Ecto neural progenitor cell (in vitro differentiated cells): ENCODE measurements around the gene CACNG1.

Source experiments
- DNase-seq: peaks from one replicate; pipeline ENCODE4 v3.0.0-alpha.2; 2018; ENCODE audit warnings: low spot score

The CACNG1 gene

DNA sequence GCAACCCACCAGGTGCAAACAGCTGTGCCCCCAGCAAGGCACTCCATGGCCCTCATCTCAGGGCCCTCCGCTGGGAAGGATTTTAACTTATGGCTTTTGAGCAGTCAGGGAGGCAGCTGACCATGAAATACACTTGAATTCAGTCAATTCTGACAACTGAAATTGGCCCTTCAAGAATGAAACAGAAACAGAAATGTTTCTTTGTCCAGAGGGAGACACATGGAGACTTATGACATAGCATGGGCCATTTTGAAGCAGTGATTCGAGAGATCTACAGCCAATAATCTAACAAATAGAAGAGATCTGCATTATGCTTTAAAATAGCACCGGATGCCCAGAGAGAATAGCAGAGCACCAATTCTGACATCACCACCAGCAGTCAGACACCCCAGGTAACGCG is 7.5 kb downstream of the CACNG1 start:
- DNase-seq, result no peak

DNA sequence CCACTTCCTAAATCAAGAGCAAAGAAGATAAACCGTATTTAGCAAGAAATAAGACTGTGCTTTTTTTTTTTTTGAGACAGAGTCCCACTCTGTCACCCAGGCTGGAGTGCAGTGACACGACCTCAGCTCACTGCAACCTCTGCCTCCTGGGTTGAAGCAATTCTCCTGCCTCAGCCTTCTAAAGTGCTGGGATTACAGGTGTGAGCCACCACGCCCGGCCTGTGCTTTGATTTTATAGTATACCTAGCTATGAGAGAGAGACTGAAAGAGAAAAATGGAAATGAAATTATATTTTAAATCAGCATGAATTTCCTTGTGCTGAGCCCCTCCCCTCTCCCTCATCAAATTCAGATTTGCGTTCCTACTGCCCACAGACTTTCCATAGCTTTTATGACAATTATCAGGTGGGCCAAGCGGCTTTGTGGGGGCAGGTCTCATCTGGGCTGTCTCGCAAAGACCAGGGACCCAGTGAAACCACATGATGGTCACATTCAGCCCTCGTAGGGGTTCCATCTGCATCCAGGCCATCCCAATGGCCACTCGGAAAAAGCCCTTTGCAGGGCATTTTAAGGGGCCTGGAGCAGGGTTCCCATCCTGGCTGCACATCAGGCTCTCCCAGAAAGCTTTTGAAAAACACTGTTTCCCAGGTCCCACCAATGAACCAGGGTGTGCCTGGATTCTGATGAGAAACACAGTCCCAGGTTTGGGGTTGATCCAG is 8.5 kb downstream of the CACNG1 start:
- peak; percentile 36 for DNase-seq

DNA sequence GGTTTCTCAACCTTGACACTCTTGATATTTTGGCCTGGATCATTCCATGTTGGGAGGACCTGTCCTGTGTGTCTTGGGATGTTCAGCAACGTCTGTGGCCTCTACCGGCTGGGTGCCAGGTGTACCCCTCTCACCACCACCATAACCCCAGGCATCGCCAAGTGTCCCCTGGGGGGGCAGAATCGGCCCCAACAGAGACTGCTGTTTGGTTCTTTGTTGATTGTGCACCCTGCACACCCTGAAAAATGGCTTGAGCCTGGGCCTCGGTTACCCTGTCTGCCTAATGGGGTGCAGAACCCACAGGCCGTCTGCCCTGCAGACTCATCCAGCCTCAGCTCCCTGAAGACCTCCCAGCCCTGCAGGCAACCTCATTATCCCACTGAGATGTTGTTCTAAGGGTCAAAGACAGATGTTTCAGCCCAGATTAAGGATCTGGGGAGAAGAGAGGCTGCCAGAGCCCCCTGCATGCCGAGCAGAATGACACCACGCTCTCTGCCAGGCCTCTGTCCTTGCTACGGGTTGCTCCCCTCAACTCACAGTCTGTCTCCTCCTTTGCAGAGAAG is 9.2 kb downstream of the CACNG1 start:
- peak; percentile 44 for DNase-seq

DNA sequence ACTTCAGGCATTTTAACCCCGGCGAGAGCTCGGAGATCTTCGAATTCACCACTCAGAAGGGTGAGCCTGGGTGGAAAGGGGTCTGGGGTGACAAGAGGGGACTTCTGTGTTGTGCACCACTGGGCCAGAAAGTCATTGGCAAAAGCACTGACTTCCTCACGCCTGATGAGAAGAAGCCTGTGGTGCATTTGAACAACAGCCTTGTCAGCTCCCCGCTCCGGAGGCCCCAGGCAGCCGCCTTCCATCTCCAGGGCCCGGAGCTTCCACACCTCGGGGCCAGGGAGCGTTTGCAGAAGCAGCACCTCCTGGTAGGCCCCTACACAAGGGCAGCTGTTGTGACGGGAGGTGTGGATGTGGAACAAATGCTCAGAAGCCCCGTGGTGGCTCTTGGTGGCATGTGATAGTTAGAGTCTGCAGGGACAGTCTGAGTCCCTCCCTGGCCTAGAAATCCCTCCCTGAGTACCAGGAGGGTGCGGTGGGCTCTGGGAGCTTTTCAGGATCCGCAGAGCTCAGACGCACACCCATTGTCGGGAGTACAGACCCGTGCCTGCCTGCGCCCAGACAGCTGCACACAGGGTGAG is 9.7 kb downstream of the CACNG1 start:
- peak; percentile 42 for DNase-seq

DNA sequence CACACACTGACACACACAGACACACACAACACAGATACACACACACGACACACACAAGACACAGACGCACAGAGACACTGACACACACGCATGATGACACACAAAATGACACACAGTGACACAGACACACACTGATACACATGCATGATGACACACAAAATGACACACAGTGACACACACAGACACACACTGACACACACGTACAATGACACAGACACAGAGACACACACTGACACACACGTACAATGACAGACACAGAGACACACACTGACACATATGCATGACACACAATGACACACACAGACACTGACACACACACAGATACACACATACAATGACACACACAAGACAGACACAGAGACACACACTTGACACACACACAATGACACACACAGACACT is 10.3 kb downstream of the CACNG1 start:
- DNase-seq, result no peak

DNA sequence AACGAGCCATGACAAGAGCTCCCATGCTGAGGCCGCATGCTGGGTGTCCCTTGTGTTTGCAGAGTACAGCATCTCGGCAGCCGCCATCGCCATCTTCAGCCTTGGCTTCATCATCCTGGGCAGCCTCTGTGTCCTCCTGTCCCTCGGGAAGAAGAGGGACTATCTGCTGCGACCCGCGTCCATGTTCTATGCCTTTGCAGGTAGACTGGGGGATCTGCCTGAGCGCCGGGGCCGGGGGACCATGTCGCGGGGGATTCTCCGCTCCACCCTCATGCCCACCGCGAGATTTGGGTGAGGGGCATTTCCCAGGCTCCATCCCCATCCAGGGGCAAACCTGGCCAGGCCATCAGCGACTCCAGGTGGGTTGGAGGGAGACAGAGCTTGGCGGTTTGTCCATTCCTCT is 10.7 kb downstream of the CACNG1 start:
- DNase-seq, result peak; percentile 50

DNA sequence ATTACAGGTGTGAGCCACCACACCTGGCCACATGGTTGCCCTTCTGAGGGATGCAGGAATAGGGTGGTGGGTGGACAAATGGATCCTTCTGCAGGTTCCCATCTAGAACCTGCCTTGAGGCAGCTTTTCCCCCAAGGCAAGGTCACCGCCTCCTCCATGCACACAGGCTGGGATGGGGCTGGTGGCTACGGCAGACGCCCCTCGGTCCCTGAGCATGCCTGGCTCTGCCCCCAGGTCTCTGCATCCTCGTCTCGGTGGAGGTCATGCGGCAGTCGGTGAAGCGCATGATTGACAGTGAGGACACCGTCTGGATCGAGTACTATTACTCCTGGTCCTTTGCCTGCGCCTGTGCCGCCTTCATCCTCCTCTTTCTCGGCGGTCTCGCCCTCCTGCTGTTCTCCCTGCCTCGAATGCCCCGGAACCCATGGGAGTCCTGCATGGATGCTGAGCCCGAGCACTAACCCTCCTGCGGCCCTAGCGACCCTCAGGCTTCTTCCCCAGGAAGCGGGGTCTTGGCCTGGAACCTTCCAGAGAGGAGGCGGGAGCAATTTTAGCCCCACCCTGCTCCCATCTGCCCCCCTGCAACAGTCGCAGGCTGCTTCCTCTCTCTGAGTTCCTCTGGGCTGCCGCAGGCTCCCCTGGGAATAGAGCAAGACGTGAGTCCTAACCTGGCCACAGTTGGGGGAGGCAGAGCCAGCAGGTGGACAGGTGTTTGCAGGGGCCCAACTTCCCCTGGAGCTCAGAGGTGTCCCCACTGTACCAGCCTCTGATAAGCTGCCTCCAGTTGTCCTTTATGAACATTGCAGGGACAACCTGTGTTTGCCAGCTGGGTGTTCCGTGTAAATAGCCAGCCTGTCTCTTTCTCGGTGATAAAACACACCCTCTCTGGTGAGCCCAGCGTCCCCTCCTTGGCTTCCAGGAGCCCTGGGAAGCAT is 11.7 kb downstream of the CACNG1 start:
- DNase-seq, result peak; percentile 46

DNA sequence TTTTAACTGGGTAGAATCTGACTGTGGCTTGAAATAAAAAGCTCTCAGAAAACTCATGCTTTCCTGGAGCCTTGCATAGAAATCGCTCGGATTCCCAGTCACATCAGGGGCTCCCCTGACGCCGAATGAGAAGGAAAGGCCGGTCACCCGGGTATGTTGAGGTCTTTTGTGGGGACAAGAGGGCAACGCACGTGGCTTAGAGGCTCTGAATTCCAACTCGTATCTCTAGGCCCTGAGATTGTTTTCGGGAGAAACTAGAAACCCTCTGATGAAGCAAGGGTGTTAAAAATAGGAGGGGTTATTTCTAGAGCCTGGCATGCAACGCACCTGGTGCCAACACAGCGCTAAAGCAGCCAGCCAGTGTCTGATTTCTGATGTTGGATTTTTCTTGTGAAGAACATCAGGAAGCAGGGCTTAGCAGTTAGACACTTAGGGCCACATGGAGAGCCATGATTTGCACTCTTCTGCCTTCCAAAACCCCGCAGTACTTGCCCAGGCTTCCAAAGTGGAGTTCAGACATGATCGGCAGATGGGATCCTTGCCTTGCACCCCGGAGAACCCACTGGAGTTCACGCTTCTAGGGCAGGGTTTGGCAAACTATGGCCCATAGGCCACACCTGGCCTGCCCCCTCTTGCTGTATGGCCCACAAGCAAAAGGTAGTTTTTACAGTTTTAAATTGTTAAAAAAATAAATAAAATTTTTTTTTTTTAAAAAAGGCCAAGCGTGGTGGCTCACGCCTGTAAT is 12.6 kb downstream of the CACNG1 start:
- DNase-seq, result peak; percentile 41

DNA sequence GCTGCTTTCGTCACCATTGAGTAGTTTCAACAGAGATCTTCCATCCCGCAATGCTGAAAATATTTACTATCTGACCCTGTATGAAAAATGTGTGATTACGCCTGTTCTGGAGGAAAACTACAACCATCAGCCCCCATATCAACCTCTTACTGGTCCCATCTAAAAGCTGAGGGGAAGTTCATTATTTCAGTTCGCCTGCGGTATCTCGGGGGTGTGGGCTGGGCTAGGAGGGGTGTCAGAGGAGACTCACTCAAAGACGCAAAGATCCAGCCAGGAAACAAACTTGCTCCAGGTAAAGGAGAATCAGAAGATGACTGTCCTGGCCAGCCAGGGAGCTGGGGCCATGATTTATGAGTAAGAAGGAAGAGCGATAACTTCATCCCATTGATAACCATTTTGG is 13.7 kb downstream of the CACNG1 start:
- DNase-seq, result no peak

DNA sequence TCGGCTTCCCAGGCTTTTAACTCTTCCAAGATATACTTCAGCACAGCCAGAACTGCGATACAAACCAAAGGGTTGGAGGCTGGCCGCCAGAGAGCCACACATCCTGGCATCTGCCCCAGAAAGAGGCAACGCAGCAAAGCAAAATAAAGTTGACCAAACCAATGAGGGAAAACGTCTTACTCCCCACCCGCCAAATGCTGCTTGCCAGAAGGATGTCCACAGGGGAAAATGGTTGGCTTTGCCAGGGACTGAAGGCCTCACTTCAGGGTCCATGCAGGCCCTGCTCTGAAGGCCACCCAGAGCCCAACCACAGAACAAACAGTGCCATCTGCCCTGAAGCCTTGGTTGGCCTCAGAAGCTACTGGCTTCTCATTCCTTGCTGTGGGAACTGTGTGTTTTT is 15.0 kb downstream of the CACNG1 start:
- DNase-seq, result no peak

DNA sequence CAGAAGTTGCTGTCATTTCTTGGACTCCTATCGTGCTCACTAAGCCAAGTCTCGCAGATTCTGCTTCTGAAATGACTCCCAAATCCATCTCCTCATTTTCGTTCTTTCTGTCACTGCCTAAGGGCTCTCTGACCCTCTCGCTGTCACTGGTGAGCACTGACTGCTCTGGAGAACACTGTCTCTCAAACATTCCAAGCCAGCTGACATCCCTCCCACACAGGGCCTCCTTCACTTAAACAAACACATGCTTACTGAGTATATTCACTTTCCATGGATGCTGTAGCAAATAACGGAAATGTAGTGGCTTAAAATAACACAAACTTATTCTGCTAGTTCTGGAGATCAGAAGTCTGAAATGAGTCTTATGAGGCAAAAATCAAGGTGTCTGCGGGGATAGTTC is 18.8 kb downstream of the CACNG1 start:
- DNase-seq, result no peak

DNA sequence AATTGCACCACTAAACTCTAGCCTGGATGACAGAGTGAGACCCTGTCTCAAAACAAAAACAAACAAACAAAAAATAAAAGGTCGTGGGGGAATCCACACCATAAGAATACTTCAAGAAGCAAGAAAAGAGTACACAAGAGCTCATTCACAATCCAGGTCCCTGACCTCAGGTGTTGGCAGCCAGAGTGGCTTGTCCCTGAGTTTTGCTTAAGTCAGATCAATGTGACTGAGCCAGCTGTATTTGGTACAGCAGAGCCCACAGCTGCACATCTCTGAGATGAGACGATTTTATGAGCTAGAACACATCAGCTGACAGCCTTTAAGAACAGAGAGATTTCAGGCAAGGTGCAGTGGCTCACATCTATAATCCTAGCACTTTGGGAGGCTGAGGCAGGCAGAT is 22.4 kb downstream of the CACNG1 start:
- DNase-seq, result no peak

DNA sequence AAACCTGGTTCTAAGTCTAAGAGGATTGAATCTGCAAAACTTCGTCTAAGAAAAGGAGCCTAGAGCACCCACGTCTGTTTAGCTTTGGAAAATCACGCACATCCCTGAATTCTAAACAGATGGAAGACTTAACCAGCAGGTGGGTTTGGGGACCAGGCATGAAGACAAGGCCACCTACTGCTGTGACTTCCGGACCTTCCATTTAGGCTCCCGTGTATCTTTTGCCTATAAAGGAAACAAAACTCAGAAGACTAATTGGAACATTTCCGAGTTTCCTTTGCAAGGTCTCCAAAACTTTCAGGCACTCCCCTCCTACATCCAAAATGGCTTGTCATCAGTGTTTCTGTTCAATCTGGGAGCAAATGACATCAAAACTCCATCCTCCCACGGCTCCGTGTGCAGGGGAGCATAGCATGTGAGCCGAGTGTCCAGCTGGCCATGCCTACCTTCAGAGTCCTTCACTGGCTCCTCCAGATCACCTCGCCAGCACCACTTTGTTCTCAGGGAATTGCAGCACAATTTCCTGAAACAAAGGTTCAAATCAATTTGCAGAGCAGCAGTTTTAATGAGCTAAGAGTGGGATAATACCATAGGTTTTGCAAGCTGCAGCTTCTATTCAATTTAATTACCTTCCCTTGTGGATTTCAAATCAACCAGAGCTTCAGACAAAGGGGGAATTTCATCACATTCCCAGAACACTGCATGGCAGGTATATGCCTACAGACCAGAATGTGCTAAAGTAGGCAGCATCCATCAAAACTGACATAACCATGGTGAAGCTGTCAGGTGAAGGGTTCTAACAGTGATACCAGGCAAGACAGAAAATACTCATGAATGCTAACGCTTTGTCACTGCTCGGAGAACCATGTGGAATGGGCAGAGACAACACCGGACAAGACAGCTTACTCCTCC is 23.5 kb downstream of the CACNG1 start:
- DNase-seq, result no peak

DNA sequence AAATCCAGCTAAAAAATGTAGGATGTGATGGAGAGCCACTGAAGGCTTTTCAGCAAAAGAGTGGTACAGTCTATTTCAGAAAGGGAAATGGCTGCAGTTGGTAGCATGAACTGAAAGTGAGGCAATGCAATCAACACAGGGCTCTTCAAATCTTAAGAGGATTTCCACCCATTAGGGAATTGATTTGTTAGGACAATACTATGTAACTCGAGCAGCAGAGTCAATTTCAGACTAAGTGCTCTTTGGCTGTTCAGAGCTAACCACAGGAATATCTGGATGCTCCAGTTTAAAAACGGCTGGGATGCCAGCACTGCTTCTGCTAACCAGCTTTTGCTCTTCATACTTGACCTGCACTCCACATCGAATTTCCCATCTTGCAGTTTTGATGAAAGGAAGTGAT is 24.6 kb downstream of the CACNG1 start:
- DNase-seq, result no peak

DNA sequence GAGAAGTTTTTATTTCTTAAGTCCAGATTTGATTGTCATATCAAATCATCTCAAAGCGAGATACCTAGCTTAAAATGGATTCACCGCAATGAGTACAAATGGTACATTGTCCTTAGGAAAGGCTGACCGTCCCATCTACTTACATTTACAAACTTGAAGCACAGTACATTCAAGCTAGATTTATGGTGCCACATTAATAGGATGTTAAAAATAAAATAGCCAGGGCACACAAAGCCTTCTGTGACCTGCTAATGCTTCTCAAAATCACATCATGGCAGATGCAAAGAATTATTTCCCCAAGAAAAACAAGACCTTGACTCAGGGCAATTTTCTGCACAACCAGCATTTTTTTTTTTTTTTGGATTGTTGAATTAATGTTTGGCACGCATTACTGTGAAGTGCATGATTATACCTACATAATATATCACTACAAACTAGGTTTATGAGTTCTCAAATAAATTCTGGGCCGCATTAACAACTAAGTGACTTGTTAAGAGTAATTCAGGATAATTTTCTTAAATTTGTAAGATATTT is 25.3 kb downstream of the CACNG1 start:
- no peak for DNase-seq

DNA sequence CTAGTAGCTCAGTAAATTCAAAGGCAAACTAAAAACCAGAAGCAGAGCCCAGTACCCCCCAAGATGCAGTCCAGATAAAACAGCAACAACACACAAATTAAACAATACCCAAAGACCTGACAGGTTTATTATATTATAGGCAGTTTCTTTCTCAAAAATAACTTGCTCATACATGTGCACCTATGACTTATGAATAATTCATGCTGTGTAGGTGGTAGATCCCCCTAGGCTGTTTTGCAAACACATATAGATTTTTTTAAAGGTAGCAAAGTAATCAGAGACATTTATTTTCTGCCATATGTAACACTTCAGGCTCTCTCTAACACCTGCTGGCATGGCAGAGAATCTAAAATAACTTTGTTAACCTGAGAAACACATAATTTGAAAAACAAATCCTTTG is 27.2 kb downstream of the CACNG1 start:
- no peak for DNase-seq

DNA sequence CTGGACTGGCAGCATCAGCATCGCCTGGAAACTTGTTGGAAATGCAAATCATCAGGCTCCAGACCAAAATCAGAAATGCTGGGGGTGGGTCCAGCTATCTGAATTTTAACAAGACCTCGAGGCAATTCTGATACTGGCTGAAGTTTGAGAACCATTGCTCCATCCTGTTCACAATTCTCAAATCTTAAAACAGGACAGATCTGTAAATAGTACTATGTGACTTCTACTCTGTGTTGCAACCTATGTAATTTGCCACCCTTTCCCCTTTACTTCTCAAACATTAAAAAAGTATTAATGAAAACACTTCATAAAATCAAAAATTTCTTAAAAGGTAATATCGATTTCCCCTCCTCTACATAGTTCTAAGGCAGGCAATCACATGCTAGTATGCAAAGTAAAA is 28.5 kb downstream of the CACNG1 start:
- DNase-seq, result no peak

DNA sequence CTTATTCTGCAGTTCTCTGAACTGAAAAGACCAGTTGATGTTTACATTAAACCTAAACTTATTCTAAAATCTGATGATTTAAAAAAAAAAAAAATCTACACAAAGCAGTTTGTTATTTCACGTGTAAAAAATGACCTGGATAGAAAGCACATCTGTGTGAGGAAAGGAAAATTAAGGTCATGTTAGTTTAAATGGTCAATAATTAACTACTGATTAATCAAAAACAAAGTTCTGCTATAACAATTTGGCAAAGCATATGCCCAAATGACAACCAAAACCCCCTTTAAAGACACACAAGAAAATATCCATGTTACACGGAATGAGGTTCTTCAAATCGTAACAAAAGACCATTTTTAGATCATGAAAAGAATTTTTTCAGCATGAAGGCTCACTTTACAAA is 30.4 kb downstream of the CACNG1 start:
- no peak for DNase-seq

DNA sequence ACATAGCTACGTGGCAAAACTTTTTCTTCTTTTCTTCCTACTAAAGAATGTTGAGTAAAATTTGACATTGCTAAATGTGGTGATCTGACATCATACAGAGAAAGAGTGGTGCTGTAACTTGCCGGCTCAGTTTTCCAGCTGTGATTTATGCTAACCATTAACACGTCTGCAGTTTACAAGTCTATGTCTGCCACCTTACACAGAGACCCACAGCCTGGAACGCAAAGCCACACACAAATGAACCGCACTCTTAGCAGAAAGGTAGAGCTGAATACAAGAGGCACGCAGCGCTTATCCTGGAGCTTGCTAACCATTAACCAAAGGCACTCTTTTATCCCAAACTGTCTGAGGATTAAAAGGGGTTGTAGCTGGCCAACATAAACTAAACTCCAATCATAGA is 31.9 kb downstream of the CACNG1 start:
- no peak for DNase-seq

DNA sequence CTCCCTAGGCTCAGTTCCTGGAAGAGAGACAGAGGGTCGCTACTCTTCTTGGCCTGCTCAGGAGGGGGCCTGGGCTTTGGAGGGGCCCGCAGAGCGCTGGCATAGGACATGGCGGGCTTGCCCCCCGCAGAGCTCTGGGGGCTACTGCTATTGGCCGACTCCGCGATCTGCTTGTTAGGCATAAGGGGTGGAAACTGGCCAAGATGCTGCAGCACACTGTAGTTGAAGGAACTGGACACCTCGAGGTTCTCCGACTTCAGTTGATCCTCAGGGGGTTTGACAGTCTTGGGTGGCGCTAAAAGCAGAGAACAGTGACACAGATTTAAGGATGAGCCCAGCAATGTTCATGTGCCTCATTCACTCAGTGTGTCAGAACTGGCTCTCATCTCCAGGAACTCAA is 33.9 kb downstream of the CACNG1 start:
- DNase-seq, result no peak

DNA sequence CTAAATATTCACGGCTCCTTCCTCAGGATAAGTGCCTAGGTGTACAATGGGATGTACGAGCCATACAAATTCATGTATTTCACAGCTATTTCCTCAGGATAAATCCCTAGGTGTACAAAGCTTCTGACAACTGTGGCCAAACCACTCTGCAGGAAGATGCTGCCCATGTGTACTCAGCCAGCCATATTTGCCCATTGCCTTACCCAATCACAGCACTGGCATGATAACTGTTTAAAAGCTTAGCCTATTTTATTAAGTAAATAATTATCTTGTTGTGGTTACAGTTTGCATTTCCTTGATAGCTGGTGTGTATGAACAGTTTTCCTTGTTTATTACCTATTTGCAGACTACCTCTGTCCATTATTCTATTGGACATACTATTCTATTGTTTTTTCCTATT is 35.1 kb downstream of the CACNG1 start:
- DNase-seq, result no peak
